HepG2 (cell line): ENCODE data around the gene PPP2R5C. TPM values are rescaled to one million over a fixed set of nuclear protein-coding genes. Genes with fewer than 3 reads are reported as not detected.
A peak's percentile ranks its signal among the peaks of the same experiment; 100 is the strongest.

Experiments
- HNRNPK ChIP-seq: fragments of 200-400 bp; formaldehyde crosslinking; IDR thresholded peaks from 2 replicates; pipeline ENCODE4 v1.6.1; 2018; ENCODE audit warnings: low read length, low read depth, moderate library complexity, mild to moderate bottlenecking; ENCODE audit not compliant: poor library complexity, severe bottlenecking
- MXD1 ChIP-seq: sonication (generic); formaldehyde crosslinking; IDR thresholded peaks from 2 replicates; pipeline ENCODE4 v1.4.0; 2020; ENCODE audit warnings: mild to moderate bottlenecking, missing genetic modification reagents
- PPARG ChIP-seq: conservative IDR thresholded peaks from 2 replicates; pipeline ENCODE4 v1.6.1; 2016; ENCODE audit warnings: missing biosample characterization, missing genetic modification reagents
- PRDM10 ChIP-seq: sonication (generic); formaldehyde crosslinking; IDR thresholded peaks from 2 replicates; pipeline ENCODE4 v1.4.0; 2020; ENCODE audit warnings: low read depth, missing genetic modification reagents
- ZNF225 ChIP-seq: sonication (generic); formaldehyde crosslinking; IDR thresholded peaks from 2 replicates; pipeline ENCODE4 v1.4.0; 2020; ENCODE audit warnings: mild to moderate bottlenecking, missing genetic modification reagents
- ZNF687 ChIP-seq: sonication (generic); formaldehyde crosslinking; IDR thresholded peaks from 2 replicates; pipeline ENCODE4 v1.5.1; 2020; ENCODE audit warnings: mild to moderate bottlenecking, missing genetic modification reagents, moderate library complexity
- polyA plus RNA-seq, 8 experiments: library from polyadenylated mRNA; depleted of rRNA in 3 of 8; stranded (reverse) in 7 of 8; unstranded in 1 of 8; fragments of >200 nt; fragmentation: Illumina TruSeq in 4 of 8; extraction: Trizol in 4 of 8; gene quantifications; 2 replicates each; pipeline versions ENCODE4 v1.2.1 to v1.2.3, GENCODE V29; 2011 to 2016; ENCODE audit warnings: low read depth in 4 of 8, missing spikeins in 1 of 8, mixed read lengths in 1 of 8; ENCODE audit not compliant: insufficient read depth in 1 of 8
- total RNA-seq, 5 experiments: library from RNA; depleted of rRNA; stranded (reverse); fragments of >200 nt; fragmentation: Illumina TruSeq; extraction: Trizol; gene quantifications; 2 replicates each; pipeline ENCODE4 v1.2.3, GENCODE V29; 2016; ENCODE audit warnings: low read depth in 1 of 5
- TF ChIP-seq, protein P1 (sequence below): sonication (generic); formaldehyde crosslinking; IDR thresholded peaks from 2 replicates; pipeline ENCODE4 v1.4.0; 2020; ENCODE audit warnings: mild to moderate bottlenecking, missing genetic modification reagents
- TF ChIP-seq, protein P2 (sequence below): sonication (generic); formaldehyde crosslinking; IDR thresholded peaks from 2 replicates; pipeline ENCODE4 v1.8.0; 2022; ENCODE audit warnings: mild to moderate bottlenecking, missing genetic modification reagents

Gene PPP2R5C
- total and polyA plus RNA-seq, 2 of the 13 experiments (the other 11 are each of a cell fraction or from before 2014, with no cell fraction given): 74.3 to 78.5 TPM

DNA sequence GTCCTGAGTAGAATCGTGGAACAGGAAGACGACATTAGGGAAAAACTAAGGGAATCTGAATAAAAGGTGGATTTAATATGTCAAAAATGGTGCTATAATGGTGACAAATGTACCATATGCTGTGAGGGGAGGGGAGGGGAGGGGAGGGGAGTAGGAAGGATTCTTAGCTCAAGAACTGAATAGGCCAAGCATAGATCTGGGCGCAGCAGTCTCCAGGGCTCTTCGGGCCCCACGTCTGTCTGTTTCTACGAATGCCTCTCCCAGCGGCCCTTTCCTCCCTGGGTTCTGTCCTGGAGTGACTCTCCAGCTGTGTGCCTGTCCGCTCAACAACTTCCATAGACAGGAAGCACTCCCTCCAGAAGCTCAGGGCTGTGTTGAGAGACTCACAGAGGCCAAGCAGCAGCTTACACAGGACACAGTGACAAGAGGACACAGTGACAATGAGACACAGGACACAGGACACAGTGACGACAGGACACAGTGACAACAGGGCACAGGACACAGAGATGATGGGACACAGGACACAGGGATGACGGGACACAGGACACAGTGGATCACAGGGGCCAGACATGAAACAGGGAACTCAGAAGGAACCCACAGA is 42.4 kb upstream of the PPP2R5C start (continued):
- TF ChIP-seq ZNF687 (CRISPR knock-in tag) (0 out of 2 replicates have a peak, but pooled peaks have one; percentile 14), ZNF225 (CRISPR knock-in tag) (no peak), MXD1 (CRISPR knock-in tag) (no peak), PPARG (no peak), PRDM10 (CRISPR knock-in tag) (no peak), HNRNPK (peak; percentile 89)
- TF ChIP-seq, protein P1, sequence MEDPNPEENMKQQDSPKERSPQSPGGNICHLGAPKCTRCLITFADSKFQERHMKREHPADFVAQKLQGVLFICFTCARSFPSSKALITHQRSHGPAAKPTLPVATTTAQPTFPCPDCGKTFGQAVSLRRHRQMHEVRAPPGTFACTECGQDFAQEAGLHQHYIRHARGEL: no peak
- TF ChIP-seq, protein P2, sequence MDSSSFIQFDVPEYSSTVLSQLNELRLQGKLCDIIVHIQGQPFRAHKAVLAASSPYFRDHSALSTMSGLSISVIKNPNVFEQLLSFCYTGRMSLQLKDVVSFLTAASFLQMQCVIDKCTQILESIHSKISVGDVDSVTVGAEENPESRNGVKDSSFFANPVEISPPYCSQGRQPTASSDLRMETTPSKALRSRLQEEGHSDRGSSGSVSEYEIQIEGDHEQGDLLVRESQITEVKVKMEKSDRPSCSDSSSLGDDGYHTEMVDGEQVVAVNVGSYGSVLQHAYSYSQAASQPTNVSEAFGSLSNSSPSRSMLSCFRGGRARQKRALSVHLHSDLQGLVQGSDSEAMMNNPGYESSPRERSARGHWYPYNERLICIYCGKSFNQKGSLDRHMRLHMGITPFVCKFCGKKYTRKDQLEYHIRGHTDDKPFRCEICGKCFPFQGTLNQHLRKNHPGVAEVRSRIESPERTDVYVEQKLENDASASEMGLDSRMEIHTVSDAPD (CRISPR knock-in tag): no peak
